DMS153 (cell line): ENCODE data around the gene JAKMIP3.
"Not testable (repeated sequence)": the region's sequence is repeated elsewhere in the genome, so short reads cannot be mapped to it uniquely, and the experiment has no call there.

ENCODE experiments used
- DNase-seq: peaks from one replicate; lab custom pipeline; 2025; lab: John Stamatoyannopoulos, UW

JAKMIP3 gene

GRCh38 chr10:132064771-132065437 is 842 bp upstream of the JAKMIP3 start:
- no peak for DNase-seq

DNA sequence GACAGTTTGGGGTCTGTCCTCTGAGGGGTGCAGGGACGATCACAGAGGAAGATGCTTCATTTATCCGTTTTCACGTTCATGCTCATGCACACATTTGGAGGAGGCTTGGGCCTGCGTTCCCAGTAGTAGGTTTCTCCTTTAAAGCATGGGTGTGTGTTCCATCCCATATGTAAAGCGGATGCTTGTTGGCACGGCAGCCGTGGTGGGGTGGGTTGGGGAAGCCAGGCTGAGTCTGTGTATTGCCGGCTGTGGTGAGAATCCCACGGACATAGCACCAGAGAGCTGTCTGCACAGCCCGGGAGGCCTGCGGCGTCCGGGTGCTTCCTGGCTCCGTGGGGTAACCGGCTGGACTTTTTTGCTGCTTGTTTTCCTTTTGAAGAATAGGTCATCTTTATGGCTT is 440 bp downstream of the JAKMIP3 start:
- no peak for DNase-seq

GRCh38 chr10:132066812-132067211 is 1.1 kb downstream of the JAKMIP3 start:
- DNase-seq: no peak

DNA sequence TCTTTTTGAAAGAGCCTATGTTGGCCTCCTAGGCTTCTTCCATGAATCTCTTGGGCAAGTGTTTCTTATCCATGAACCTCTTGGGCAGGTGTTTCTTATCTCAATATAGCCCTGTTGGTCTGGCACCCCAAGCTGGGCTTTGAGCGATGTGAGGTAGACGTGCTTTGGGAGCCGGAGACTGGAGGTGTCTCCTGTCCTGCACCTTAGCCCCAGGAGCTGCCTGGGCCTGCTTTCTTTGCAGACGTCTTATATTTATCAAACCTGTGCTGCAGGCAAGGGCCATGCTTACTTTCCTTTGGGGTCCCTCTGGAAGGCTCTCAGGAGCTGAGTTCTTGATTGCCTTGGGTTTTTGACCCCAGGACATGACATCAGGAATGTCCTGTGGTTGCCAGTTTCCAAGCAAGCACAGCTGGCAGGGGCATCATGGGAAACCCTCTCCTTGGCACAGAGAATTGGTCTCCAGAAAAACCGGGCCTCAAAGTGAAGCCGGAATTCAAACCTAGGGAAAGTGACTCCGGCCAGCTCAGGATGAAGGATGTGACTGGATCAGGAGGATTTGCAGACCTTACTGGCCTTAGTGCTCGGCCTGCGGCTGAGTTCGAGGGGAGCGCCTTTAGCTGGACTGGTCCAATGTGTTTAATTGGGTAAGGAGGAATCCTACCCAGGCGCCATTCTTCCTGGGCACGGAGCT is 2.8 kb downstream of the JAKMIP3 start:
- DNase-seq: no peak

GRCh38 chr10:132069122-132069848 is 3.5 kb downstream of the JAKMIP3 start:
- DNase-seq: no peak

- DNase-seq: no peak
Measured at GRCh38 chr10:132069849-132070182, 4.1 kb downstream of the JAKMIP3 start.

- no peak for DNase-seq
Measured at GRCh38 chr10:132070724-132071123, 5.0 kb downstream of the JAKMIP3 start.

DNA sequence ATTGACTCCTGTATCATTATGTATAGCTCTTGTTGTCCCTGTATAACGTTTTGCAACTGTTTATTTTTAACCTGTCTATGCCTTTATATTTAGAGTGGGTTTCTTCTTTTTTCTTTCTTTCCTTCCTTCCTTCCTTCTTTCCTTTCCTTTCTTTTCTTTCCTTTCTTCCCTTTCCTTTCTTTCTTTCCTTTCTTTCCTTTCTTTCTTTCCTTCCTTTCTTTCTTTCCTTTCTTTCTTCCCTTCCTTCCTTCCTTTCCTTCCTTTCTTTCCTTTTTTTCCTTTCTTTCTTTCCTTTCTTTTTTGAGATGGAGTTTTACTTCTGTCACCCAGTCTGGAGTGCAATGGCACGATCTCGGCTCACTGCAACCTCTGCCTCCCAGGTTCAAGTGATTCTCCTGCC is 5.9 kb downstream of the JAKMIP3 start:
- no peak for DNase-seq

DNA sequence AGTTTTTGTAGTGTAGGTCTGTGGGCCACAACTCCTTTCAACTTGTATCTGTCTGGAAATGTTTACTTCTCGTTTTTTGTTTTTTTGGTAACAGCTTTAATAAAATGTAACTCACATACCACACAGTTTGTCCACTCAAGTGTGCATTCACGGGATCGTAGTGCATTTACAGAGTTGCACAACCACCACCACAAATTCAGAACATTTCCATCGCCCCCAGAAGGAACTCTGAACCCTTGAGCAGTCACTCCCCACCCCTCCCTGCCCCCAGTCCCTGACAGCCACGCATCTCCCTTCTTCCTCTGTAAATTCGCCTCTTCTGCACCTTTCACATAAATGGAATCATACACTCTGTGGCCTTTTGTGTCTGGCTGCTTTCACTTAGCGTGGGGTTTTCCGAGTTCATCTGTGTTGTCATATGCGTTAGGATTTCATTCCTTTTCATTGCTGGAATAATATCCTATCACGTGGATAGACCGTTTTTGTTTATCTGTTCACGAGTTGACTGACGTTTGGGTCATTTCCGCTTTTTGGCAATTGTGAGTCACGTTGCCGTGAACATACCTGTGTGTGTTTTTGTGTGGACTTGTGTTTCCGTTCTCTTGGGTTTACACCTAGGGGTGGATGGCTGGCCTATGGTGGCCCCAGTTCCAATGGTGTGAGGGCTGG is 10.3 kb downstream of the JAKMIP3 start:
- no peak for DNase-seq

- no peak for DNase-seq
Measured at GRCh38 chr10:132076578-132077081, 10.9 kb downstream of the JAKMIP3 start.

- DNase-seq: no peak
Measured at GRCh38 chr10:132077091-132077490, 11.3 kb downstream of the JAKMIP3 start.

GRCh38 chr10:132078746-132079345 is 13.1 kb downstream of the JAKMIP3 start:
- DNase-seq: no peak

DNA sequence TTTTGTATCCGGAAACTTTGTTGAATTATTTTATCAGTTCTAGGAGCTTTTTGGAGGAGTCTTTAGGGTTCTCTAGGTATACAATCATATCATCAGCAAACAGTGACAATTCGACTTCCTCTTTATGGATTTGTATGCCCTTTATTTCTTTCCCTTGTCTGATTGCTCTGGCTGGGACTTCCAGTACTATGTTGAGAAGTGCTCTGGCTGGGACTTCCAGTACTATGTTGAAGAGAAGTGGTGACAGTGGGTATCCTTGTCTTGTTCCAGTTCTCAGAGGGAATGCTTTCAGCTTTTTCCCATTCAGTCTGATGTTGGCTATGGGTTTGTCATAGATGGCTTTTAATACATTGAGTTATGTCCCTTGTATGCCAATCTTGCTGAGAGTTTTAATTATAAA is 18.6 kb downstream of the JAKMIP3 start:
- not testable (repeated sequence) for DNase-seq

GRCh38 chr10:132093236-132093635 is 27.5 kb downstream of the JAKMIP3 start:
- DNase-seq: not testable (repeated sequence)

DNA sequence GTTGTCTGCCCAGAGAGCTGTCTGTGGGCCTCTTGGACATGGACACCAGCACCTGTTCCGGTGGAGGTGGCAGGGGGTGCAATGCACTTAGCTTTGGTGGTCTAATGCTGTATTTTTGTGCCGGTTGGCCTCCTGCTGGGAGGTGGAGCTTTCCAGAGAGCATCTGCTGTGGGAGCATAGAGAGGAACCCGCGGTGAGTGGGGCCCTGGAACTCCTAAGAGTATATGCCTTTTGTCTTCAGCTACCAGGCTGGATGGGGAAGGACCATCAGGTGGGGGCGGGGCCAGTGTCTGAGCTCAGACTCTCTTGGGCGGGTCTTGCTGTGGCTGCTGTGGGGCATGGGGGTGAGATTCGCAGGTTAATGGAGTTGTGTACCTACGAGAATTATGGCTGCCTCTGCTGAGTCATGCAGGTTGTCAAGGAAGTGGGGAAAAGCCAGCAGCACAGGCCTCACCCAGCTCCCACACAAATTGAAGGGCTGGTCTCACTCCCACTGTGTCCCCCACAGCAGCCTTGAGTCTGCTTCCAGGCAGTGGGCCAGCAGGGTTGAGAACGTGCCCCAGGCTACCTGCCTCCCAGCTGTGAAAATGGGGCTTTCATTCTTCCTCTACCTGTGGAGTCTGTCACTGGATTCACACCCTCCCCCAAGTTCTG is 29.0 kb downstream of the JAKMIP3 start:
- peak; percentile 49 for DNase-seq

GRCh38 chr10:132095403-132096113 is 29.8 kb downstream of the JAKMIP3 start:
- DNase-seq: no peak

GRCh38 chr10:132096223-132096622 is 30.5 kb downstream of the JAKMIP3 start:
- DNase-seq: no peak

DNA sequence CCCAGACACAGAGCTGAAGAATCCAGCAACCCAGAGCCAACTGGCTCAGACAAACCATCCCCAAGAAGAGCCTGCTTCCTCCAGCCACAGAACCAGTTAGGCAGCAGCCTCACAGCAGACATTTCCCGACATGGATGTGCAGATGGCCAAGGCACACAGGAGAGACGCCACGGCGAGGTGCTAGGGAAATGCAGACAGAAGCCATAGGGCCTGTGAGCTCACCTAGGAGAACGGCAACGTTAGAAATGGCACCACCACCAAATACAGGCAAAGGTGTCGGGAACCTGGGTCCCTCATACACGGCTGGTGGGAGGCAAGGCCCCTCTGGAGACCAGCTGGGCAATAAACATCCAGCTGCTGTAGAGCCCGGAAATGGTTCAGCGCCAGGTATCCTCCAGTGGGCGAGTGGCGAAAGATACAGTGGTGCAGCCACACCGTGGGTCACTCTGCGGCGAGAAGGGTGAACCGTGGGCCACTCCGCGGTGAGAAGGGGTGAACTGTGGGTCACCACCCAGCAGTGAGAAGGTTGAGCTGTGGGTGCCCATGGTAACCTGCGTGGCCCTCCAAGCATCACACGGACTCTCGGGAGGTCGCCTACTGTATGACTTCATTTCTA is 31.2 kb downstream of the JAKMIP3 start:
- no peak for DNase-seq

GRCh38 chr10:132097609-132098377 is 32.0 kb downstream of the JAKMIP3 start:
- no peak for DNase-seq
